Measurements from ENCODE around the gene IGFALS.

IGFALS gene

DNA sequence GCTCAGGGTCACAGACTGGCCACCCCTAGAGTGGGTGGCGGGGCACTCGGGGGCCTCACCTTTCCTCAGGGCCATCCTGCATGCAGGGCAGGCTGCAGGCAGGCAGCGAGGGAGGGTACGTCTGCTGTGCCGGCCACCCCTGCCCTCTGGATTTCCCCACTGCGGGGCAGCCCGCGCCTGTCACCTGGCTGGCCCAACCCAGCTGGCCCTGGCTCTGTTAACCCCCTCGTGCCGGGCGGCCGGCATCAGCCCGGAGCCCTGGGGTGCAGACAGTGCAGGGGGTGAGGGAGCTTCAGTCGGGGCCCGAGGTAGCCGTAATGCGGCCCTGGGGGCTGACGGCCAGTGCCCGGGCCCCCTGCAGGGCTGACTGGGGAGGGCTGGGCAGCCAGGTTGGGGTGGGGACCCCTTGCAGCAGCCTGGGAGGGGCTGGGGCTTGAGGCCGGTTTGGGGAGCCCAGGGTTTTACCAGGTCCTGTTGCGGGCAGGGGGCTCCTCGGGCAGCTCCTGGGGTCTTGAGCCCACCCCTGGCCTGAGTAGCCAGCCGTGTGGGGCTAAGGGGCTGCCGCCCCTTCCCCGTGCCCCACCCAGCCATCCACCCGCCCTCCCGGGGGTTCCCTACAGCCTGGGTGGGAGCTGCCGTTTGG is at the start of gene IGFALS:
Gene IGFALS, minus strand, starts transcription at position 128 of the 643 bp plus-strand sequence. Its CDS starts 53 bp downstream, at position 75.
- TF ChIP-seq, protein P1, sequence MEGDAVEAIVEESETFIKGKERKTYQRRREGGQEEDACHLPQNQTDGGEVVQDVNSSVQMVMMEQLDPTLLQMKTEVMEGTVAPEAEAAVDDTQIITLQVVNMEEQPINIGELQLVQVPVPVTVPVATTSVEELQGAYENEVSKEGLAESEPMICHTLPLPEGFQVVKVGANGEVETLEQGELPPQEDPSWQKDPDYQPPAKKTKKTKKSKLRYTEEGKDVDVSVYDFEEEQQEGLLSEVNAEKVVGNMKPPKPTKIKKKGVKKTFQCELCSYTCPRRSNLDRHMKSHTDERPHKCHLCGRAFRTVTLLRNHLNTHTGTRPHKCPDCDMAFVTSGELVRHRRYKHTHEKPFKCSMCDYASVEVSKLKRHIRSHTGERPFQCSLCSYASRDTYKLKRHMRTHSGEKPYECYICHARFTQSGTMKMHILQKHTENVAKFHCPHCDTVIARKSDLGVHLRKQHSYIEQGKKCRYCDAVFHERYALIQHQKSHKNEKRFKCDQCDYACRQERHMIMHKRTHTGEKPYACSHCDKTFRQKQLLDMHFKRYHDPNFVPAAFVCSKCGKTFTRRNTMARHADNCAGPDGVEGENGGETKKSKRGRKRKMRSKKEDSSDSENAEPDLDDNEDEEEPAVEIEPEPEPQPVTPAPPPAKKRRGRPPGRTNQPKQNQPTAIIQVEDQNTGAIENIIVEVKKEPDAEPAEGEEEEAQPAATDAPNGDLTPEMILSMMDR (IDR thresholded peaks at IDR 0.05; ENCODE audit: low read depth, low read length, missing control alignments) = no peak
- DNase-seq (ENCODE audit: low read depth) = no peak
- no peak within 1 kb of the TSS for H3K4me3 ChIP-seq (ENCODE audit: low read depth, low read length)

DNA sequence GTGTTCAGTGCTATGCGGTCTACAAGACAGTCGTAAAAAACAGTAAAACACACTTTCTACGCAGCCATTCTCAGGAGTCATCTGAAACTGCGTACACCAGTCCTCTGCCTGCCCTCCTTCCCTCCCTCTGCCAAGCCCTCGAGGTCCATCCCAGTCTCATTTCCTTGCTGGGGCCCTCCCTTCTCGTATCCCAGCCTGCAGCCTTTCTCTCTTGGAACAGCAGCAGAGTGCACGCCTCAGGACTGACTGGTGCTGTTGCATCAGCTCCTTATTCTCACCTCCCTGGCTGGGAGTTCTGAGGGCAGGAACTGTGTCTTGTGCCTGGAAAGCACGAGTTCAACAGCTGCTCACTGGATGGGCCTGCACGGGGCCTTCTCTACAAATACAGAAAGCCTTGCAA is 46.0 kb upstream of the IGFALS start:
- no peak overlapping the region for H3K4me3 ChIP-seq (ENCODE audit: low read depth, low read length)
- TF ChIP-seq, protein P1 (IDR thresholded peaks at IDR 0.05; ENCODE audit: low read depth, low read length, missing control alignments) = no peak
- no peak for DNase-seq (ENCODE audit: low read depth)

DNA sequence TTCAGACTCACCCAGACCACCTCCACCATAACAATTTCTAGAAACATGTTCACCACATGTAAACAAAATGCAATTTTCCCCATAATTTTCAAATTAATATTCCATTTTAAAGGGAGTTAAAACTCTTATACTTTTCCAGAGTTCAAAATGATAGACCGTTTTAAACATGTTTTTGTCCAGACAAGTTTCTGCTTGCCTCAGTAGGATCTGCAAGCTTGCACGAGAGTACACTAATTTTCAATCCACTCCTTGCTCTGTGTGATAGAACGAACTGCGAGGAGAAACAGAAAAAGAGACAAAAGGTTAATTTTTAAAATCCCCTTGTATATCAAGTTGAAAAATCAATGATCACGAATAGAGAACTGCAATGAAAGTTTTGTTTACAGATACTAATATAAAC is 40.6 kb upstream of the IGFALS start:
- H3K4me3 ChIP-seq (ENCODE audit: low read depth, low read length) = no peak overlapping the region
- no peak for DNase-seq (ENCODE audit: low read depth)
- TF ChIP-seq, protein P1 (IDR thresholded peaks at IDR 0.05; ENCODE audit: low read depth, low read length, missing control alignments) = no peak

DNA sequence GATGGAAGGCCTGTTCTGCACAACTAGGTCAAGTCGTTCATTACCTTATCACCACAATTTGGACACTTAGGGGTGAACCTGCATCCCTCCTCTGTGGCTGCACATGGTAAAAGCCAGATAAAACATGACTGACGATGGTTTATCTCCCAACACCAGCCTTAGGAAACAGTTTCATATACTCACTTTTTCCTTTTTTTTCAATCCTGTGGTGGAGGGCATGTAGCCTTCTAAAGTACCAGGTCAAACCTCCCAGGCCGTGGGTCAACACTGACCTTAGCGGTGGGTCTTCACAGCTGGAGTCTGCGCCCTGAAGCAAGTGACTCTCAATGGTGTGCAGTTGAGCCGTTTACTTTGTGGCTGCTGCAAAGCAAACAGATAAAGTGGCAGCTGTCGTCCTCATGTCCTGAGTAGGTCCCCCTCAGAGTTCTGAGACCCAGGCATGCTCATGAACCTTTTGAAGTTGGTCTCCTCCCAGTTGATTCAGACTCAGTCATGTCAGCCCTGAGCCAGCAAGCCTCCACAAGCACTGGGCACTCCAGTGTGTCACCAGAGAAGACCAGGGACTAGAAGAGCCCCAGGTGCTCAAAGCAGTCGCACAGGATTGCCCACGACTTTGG is 39.4 kb upstream of the IGFALS start:
- TF ChIP-seq, protein P1 (IDR thresholded peaks at IDR 0.05; ENCODE audit: low read depth, low read length, missing control alignments) = no peak
- no peak for DNase-seq (ENCODE audit: low read depth)
- H3K4me3 ChIP-seq (ENCODE audit: low read depth, low read length) = no peak overlapping the region

DNA sequence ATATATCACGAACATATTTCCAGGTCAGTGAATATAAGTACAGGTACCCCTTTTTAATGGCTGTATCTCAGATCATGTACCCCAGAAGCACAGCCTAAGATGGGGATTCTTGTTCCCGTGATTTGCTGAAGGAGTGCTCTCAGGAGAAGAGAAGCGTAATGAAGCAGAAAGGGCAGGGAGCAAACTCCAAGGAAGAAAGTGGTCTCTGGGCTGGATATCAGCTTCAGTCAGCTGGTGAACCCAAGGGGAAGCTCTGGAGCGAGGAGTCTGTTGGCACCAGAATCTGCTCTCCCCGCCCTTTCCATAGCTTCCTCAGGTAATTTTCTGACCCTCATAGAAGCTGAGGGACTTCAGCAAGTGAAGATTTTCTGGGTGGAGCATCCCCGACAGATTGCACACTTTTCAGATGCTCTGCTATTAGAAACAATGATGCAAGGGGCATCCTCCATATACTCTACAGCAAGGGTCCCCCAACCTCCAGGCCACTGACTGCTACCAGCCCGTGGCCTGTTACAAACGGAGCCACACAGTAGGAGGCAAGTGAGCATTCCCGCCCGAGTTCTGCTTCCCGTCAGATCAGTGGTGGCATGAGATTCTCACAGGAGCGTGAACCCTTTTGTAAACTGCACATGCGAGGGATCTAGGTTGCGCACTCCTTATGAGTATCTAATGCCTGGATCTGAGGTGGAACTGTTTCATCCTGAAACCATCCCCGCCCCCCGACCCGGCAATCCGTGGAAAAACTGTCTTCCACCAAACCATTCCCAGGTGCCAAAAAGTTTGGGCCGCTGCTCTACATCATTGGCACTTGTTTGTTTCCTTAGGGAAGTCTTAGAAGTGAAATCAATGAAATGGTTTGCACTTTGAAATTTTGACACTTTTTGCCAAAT is 37.9 kb upstream of the IGFALS start:
- no peak overlapping the region for H3K4me3 ChIP-seq (ENCODE audit: low read depth, low read length)
- TF ChIP-seq, protein P1 (IDR thresholded peaks at IDR 0.05; ENCODE audit: low read depth, low read length, missing control alignments) = no peak
- DNase-seq (ENCODE audit: low read depth) = no peak

DNA sequence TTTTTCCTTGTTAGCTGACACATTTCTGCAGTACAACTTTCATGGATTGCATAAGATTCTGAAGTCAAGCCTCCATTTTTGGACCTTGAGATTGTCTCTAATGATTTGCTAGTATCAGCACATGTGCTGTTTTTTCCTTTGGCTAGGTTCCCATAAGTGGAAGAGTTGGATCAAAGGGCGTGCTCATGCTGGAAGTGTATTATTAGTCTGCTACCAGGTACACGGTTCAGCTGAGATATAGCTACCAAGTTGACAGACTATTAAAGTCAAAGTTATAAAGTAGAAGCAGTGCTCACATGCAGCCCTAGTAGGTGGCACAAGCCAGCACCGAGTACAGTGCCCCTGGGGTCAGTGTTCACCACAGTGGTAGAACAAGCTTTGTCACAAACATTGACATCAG is 36.7 kb upstream of the IGFALS start:
- TF ChIP-seq, protein P1 (IDR thresholded peaks at IDR 0.05; ENCODE audit: low read depth, low read length, missing control alignments) = no peak
- DNase-seq (ENCODE audit: low read depth) = no peak
- H3K4me3 ChIP-seq (ENCODE audit: low read depth, low read length) = no peak overlapping the region
